GM20431 (cell line): ENCODE measurements around the gene INSC.
"Not testable (repeated sequence)": the region's sequence is repeated elsewhere in the genome, so short reads cannot be mapped to it uniquely, and the experiment has no call there.

Experiments used
- in situ Hi-C: fragments of 300-500 bp; cut with MseI, MboI; formaldehyde crosslinking; loops from one replicate; pipeline ENCODE4 v1.15.0; 2020; ENCODE audit warnings: low sequenced_read_pairs; ENCODE audit not compliant: unreplicated experiment

Gene INSC

GRCh38 chr11:15114501-15115475, at the start of gene INSC:
INSC (plus strand) TSS chr11:15114923; CDS start chr11:15149175, 34,252 bp downstream.
- in situ Hi-C loops: no loop called here

DNA sequence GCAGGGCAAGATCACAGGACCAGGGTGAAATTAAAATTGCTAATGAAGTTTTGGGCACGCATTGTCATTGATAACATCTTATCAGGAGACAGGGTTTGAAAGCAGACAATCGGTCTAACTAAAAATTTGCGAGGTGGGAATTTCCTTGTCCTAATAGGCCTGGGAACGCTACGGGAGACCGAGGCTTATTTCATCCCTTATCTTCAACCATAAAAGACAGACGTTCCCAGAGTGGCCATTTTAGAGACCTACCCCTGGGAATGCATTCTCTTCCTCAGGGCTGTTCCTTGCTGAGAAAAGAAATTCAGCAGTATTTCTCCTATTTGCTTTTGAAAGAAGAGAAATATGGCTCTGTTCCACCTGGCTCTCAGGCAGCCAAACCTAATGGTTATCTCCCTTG, 45.0 kb upstream of the INSC start:
- in situ Hi-C loops: not testable (repeated sequence)

GRCh38 chr11:15071556-15072255, 43.0 kb upstream of the INSC start:
- in situ Hi-C loops: no loop called here

DNA sequence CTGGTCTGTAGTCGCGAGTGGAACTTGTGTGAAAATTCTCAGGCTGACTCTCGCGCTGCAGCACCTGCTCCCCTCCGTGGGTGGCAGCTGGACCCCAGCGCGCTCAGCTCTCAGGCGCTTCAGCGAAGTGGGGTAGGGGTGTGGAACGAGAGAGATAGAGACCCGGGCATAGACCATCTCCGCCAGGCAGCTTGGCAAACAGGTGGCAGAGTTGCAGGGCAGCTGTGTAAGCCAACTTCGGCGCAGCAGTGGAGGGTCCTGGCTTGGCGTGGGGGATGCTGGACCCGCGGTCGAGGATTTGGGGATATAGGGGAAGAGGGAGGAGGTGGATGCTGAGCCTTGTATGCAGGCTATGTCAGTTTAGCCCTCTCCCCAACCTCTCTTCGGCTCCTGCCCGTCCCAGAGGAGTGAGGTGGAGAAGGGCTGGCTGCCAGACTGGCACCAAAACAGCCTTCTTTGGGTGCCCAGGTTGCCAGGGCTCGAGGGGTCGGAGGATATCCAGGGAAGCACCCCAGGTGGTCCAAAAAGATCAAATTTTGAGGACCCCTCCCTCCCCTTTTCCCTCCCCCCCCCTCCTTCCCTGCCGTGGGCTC, 42.1 kb upstream of the INSC start:
- in situ Hi-C loops: no loop called here

DNA sequence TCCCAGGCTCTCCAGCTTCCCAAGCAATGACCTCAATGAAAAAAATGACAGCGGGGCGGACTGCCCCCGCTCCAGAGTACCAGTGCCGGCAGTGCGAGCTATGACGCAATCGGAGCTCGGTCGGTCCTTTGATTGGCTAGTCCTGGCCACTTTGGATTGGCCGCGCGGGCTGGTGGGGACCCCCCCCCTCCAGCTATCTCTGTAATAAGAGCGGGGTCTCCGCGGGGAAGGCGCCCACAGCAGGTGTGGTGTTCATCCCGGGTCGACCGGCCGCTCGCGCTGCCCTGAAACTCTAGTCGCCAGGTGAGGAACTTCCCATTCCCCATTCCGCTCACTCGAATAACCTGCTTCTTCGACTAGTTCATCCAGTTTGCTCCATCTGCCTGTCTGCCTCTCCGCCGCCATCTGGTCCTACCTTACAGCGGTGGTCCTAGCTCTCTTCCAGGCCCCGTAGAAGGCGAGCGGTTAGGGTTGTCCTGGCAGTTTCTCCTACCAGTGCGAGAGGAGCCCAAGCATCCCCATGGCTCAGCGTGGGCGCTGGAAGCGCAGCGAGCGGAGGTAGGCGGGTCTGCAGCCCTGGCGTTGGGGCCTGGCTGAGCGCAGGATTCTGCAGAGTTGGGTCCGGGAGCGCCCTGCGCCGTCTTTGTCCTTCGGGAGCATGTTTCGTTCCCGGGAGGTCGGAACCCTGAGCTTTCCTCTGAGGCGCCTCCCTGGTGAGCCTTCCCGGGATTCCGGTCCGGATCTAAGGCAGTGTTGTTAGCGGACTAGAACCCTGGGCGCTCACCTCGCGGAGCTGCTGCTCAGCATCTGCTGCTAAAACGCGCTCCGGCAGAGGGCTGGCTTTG, 41.1 kb upstream of the INSC start, which contains the start of gene CALCB:
TSS of gene CALCB (plus strand) at position 233 of the 845 bp plus-strand sequence. CDS start 1,126 bp downstream, outside the sequence.
- in situ Hi-C loops: no loop called here

DNA sequence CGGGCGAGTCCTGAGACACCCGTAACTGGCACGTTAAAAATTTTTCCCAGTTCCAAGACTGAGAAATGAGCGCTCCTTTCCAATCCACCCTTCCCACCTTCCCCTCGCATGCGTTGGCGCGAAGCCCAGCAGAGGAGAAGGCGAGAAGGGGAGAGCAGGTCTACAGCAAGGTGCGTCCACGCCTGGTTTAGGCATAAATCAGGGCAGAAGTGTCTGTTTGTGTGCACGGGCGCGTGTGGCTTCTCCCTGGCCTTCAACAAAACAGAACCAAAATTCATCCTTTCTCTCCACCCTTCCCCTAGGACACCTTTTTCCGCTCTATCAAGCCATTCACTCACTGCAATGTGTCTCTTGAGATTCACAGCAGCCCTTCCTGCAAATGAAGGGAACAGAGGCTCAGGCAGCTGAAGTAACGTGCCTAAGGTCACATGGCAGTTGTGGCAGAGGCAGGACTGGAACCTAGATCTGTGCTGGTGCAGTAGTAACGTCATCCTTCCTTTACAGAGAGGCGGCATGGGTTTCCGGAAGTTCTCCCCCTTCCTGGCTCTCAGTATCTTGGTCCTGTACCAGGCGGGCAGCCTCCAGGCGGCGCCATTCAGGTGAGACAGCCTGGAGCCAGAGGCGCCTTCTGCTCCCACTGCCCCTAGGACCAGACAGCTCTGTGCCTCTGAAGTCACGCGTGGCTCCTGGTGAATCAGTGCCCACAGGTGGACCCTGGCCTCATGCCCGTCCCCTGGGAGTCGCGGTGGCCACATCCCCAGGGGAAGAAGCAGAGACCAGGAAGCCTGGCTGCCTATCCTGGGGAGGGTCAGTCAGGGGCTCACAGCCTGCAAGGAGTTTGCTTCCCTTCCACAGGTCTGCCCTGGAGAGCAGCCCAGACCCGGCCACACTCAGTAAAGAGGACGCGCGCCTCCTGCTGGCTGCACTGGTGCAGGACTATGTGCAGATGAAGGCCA, 40.2 kb upstream of the INSC start:
- in situ Hi-C loops: no loop called here

DNA sequence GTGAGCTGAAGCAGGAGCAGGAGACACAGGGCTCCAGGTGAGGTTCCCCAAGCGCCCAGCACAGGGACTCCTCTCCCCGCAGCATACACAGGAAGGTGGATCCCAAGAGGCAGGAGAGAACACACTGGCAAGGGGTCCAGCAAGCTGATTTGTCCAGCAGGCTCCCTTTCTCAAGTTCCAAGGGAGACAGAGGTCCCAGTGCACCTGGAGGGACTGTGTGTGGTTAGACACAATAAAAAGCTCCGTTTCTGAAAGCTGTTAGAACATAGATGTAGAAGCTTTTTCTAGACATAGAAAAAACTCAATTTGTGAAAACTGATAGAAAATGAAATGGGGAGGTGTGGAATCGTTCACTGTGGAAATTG, 39.6 kb upstream of the INSC start:
- in situ Hi-C loops: no loop called here

DNA sequence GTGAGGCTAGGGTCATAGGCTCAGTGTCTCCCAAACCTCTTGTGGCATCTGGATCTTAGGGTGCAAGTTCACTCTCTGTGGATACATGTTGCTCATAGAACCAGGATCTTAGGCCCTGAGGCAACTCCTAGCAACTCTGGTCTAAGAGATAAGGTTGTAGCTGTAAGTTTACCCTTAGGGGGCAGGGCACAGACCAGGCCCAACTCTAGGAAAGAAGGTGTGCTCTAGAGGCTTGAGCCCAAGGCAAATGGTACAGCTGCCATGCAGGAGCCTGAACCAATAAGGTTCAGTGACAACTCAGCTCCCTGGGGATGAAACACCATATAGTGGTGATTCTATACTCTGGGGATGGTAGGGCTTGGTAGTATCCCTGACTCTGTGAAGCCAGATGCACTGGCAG, 23.5 kb upstream of the INSC start:
- in situ Hi-C loops: no loop called here

DNA sequence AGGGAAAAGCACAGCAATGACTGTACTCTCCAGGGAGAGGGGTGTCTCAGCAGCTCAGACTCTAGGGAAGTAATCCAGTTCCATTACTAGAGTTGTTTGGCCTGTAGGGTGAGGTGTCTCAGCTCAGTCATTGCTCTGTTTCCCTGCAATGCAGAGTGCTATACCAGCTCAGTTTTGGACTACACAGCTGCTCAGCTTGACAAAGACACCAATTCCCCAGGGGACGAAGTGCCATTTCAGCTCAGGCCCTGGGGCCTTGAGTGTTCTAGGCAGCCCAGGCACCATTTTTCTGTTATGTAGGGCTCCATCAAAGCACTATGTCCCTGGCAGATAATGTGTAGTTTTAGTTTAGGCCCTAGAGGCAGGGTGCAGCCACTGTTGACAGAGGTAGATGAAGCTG, 23.1 kb upstream of the INSC start:
- in situ Hi-C loops: no loop called here

GRCh38 chr11:15093432-15093831, 21.3 kb upstream of the INSC start:
- in situ Hi-C loops: no loop called here

- in situ Hi-C loops: no loop called here
These were observed 18.9 kb upstream of the INSC start for GRCh38 chr11:15095736-15096228.

- in situ Hi-C loops: no loop called here
These were observed 17.3 kb upstream of the INSC start for GRCh38 chr11:15097411-15097810.

GRCh38 chr11:15099267-15099666, 15.5 kb upstream of the INSC start:
- in situ Hi-C loops: no loop called here

DNA sequence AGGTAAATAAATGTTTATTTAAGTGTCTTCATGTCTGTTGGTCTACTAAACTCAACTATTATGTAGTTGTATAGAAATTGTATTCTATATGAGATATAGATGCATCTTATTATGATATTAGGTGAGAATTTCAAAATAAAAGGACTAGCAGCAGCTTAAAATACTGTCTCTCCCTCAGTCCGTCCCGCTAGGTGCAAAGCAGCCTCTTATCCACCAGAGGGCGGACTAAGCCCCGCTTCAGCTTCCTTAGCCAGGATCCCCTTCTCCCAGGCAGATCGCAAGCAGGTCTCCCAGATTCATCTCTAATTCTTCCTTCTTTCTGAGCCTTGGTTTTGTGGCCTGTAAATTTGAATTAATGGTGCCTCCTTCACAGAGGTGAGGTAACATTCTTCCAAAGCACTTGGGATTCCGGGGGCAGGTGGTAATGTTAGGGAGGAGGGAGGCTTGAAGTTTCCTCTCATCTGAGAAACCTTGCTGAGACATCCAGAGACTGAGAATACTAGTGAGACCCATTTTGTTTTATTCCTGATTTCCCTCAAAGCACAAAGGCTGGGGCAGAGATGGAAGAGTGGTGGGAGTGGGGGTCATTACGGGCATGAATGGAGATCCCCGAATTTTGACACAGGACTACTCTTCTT, 13.5 kb upstream of the INSC start:
- in situ Hi-C loops: loop anchor here (10.0 kb wide), 1 partner anchor 104 kb away; no protein-coding TSS in a partner anchor

DNA sequence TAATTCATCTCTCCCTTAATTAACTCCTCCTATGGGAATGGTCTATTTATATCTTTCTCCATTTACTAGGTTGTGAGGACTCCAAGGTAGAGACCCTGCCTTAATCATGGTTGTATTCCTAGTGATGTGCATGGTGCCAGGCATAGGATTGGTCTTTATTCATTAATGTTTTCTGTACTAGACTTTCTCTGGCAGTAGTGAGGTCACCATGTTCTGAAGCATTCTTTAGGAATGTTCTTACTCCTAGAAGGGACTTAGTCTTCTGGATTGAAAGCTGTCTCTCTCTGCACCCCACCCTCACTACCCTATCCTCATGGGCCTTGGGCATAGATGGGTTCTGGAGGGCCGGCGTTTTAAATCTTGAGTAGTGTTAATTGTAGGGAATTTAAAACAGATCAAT, 10.6 kb upstream of the INSC start:
- in situ Hi-C loops: loop anchor here (10.0 kb wide), 1 partner anchor 101 kb away; no protein-coding TSS in a partner anchor

- in situ Hi-C loops: loop anchor here (10.0 kb wide), 1 partner anchor 98 kb away; no protein-coding TSS in a partner anchor
These were observed 8.3 kb upstream of the INSC start for GRCh38 chr11:15106201-15106965.
